ENCODE data around the gene AQP10. TPM values are rescaled to one million over a fixed set of nuclear protein-coding genes. Genes with fewer than 3 reads are reported as not detected.
A peak's percentile ranks its signal among the peaks of the same experiment; 100 is the strongest.

The AQP10 gene
- total RNA-seq, 1 donor from 2014 or later: not detected

- Histone ChIP-seq H3K27ac (peak overlapping the region; percentile 95 to 97), H3K4me3 (peak overlapping the region; percentile 73 to 89), H3K27me3 (no peaks in the 10 kb centered on the region), H3K9me3 (no peaks in the 10 kb centered on the region), H3K36me3 (peaks cover 2 to 14% of the 10 kb centered on the region in 2 donors), H3K4me1 (peaks cover 12 to 24% of the 10 kb centered on the region in 2 donors)
- peak in 1 of 2 donors; percentile 92 for DNase-seq (ENCODE audit: low spot score in 2 of 2)
- TF ChIP-seq CTCF (IDR thresholded peaks at IDR 0.05): peak; percentile 40 to 78 (median 58)
- intact Hi-C loops (cut with DNase I): loop anchor here (1.0 to 5.0 kb wide), 5 partner anchors 79 to 676 kb away; partner anchors contain the start of genes IL6R, UBAP2L, UBE2Q1 and ZBTB7B
Measured at GRCh38 chr1:154325583-154326545, 5.0 kb downstream of the AQP10 start.

- Histone ChIP-seq H3K27ac (peak overlapping the region; percentile 95 to 97), H3K27me3 (no peaks in the 10 kb centered on the region), H3K36me3 (peaks cover 11 to 24% of the 10 kb centered on the region in 2 donors), H3K9me3 (no peaks in the 10 kb centered on the region), H3K4me1 (peaks cover 12 to 24% of the 10 kb centered on the region in 2 donors), H3K4me3 (peak overlapping the region; percentile 73 to 89)
- TF ChIP-seq CTCF (IDR thresholded peaks at IDR 0.05): no peak
- DNase-seq (ENCODE audit: low spot score in 2 of 2): peak; percentile 72 to 96
- intact Hi-C loops (cut with DNase I): loop anchor here (1.0 to 5.0 kb wide), 4 partner anchors 106 to 675 kb away; partner anchors contain the start of genes UBAP2L, UBE2Q1 and ZBTB7B
Measured at GRCh38 chr1:154326546-154327465, 5.9 kb downstream of the AQP10 start.

GRCh38 chr1:154327466-154328317 is 6.8 kb downstream of the AQP10 start:
- Histone ChIP-seq H3K27ac (peak overlapping the region; percentile 95 to 97), H3K9me3 (no peaks in the 10 kb centered on the region), H3K4me1 (peaks cover 12 to 24% of the 10 kb centered on the region in 2 donors), H3K27me3 (no peaks in the 10 kb centered on the region), H3K4me3 (peak overlapping the region; percentile 73 to 75), H3K36me3 (peaks cover 20 to 33% of the 10 kb centered on the region in 2 donors)
- TF ChIP-seq CTCF (IDR thresholded peaks at IDR 0.05): no peak
- intact Hi-C loops (cut with DNase I): loop anchor here (2.0 to 5.0 kb wide), 3 partner anchors 107 to 675 kb away; partner anchors contain the start of genes UBAP2L, UBE2Q1 and ZBTB7B
- DNase-seq (ENCODE audit: low spot score in 2 of 2): no peak

GRCh38 chr1:154328318-154329151 is 7.6 kb downstream of the AQP10 start:
- Histone ChIP-seq H3K27ac (peak overlapping the region; percentile 95 to 97), H3K27me3 (no peaks in the 10 kb centered on the region), H3K9me3 (no peaks in the 10 kb centered on the region), H3K4me3 (peak overlapping the region; percentile 73 to 75), H3K36me3 (peaks cover 25 to 41% of the 10 kb centered on the region in 2 donors), H3K4me1 (peaks cover 12 to 24% of the 10 kb centered on the region in 2 donors)
- DNase-seq (ENCODE audit: low spot score in 2 of 2): peak; percentile 63 to 95
- no peak for TF ChIP-seq CTCF (IDR thresholded peaks at IDR 0.05)
- intact Hi-C loops (cut with DNase I): loop anchor here (5.0 kb wide), 1 partner anchor 674 kb away; the partner anchor contains the start of gene ZBTB7B
